Astrocyte of the spinal cord (primary cell): ENCODE measurements around the gene IL1RL2.

Source experiments
- DNase-seq: peaks from one replicate; pipeline ENCODE4 v3.0.0; 2011; ENCODE audit warnings: low read depth, low spot score
- H3K4me3 ChIP-seq: 2 replicates; pipeline ENCODE4 v1.5.1; 2011; ENCODE audit warnings: low read depth, mild to moderate bottlenecking, low read length, moderate library complexity
- in situ Hi-C: cut with HindIII; loops from 2 replicates; pipeline ENCODE4 v1.10.0; 2017; ENCODE audit warnings: low sequenced_read_pairs
- TF ChIP-seq, protein P1 (sequence below): IDR thresholded peaks from 2 replicates; pipeline ENCODE4 v1.5.1; 2012; ENCODE audit warnings: low read depth, mild to moderate bottlenecking, low read length, inconsistent platforms

IL1RL2 gene

DNA sequence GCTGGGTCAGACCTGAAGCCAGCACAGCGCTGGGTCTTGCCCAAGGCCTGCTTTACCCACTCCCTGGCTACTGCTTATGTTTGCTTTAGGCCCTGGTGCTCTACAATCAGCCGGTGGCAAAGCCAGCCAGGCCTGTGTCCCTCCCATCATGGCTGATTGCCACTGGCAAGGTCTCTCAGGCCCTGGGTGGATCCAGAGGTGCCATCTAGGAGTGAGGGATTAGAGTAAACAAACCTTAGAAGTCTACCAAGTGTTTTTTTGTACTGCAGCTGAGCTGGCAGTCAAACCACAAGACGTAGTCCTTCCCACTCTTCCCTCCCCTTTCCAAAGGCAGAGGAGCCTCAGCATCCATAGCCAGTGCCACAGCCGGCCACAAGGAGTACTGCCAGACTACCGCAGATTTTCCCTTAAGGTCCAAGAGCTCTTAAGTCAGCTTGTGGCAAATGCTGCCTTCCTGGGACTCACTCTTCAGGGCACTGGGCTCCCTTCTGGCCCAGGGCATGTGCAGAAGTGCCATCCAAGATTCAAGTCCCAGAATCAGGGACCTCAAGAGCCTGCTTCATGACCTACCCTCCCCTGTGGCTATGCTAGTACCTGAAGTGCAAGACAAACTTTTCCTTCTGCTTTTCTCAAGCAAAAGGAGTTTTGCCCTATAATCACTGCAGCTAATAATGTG is 20.0 kb downstream of the IL1RL2 start:
- in situ Hi-C loops, result no loop called here
- DNase-seq, result no peak
- TF ChIP-seq, protein P1, sequence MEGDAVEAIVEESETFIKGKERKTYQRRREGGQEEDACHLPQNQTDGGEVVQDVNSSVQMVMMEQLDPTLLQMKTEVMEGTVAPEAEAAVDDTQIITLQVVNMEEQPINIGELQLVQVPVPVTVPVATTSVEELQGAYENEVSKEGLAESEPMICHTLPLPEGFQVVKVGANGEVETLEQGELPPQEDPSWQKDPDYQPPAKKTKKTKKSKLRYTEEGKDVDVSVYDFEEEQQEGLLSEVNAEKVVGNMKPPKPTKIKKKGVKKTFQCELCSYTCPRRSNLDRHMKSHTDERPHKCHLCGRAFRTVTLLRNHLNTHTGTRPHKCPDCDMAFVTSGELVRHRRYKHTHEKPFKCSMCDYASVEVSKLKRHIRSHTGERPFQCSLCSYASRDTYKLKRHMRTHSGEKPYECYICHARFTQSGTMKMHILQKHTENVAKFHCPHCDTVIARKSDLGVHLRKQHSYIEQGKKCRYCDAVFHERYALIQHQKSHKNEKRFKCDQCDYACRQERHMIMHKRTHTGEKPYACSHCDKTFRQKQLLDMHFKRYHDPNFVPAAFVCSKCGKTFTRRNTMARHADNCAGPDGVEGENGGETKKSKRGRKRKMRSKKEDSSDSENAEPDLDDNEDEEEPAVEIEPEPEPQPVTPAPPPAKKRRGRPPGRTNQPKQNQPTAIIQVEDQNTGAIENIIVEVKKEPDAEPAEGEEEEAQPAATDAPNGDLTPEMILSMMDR, result no peak
- H3K4me3 ChIP-seq, result no peak overlapping the region

GRCh38 chr2:102208774-102209173 is 22.0 kb downstream of the IL1RL2 start:
- H3K4me3 ChIP-seq, result no peak overlapping the region
- no peak for DNase-seq
- in situ Hi-C loops, result no loop called here
- TF ChIP-seq, protein P1, result no peak

DNA sequence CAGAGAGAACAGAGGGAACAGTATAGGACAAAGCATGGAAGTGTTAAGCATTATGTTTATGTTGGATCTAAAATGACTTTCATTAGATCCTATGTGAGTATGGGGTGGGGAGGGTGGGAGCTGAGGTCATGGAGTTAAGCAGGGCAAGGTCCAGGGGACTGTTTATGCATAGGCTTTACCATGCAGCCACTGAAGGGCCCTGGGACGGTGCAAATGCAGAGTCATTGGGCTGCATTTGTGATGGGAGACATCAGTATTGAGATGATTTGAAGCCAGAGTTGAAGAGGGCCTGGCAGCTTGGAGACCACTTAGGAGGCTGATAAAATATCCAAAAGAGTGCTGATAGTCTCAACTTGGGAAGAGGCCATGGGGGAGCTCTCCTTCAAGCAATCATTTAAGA is 22.7 kb downstream of the IL1RL2 start:
- no peak overlapping the region for H3K4me3 ChIP-seq
- in situ Hi-C loops, result no loop called here
- TF ChIP-seq, protein P1, result no peak
- DNase-seq, result no peak

DNA sequence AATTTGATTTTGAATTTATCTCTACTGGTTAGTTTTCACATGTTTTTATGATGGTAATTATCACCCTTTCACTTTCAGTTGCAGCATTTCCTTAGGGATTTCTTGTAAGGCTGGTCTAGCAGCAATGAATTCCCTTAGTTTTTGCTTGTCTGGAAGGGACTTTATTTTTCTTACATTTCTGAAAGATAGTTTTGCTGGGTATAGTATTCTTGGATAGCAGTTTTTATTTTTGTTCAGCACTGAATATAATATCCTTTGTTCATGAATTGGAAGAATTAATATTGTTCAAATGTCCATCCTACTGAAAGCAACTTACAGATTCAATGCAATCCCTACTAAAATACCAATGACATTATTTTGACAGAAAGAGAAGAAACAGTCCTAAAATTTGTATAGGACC is 30.2 kb downstream of the IL1RL2 start:
- in situ Hi-C loops, result no loop called here
- TF ChIP-seq, protein P1, result no peak
- no peak overlapping the region for H3K4me3 ChIP-seq
- DNase-seq, result no peak

DNA sequence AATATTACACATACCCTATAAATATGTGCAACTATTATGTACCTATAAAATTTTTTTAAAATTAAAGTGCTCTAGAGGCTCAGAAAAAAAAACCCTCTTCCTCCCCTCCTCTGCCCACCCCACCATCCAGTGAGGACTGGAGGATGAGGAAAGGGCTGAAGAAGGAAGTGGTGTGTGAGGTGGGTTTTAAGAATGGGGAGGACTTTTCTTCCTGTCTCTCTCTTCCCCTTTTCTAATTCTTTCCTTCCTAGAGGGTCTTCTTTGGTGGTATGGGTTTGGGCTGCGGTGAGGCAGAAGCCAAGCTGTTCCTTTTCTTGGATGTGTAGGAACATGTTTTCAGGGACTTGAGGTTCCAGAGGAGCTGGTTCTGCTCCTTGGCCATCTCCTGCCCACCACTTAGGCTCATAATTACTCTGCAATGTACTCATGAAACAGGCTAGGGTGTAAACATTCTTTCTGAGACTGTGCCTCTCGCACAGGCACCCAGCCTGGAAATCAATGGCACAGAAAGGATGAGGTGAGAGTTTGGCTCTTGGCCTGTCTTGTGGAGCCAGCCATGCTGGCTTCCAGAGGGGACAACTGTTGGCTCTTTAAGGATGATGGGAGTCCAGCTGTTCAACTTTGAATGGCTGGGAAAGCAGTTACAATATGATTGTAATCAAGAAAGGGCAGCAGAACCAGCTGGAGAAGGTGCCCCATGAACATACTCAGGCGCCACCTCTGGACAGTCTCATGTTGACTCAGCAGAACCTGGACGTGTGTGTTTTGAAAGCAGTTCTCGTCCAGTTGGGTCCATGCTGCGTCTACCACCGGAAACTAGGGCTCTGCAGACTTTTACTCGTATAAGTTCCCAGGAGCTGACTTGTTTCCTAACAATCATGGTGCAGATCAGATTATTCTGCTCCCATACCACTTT is 38.3 kb downstream of the IL1RL2 start:
- no peak overlapping the region for H3K4me3 ChIP-seq
- in situ Hi-C loops, result no loop called here
- TF ChIP-seq, protein P1, result no peak
- no peak for DNase-seq

DNA sequence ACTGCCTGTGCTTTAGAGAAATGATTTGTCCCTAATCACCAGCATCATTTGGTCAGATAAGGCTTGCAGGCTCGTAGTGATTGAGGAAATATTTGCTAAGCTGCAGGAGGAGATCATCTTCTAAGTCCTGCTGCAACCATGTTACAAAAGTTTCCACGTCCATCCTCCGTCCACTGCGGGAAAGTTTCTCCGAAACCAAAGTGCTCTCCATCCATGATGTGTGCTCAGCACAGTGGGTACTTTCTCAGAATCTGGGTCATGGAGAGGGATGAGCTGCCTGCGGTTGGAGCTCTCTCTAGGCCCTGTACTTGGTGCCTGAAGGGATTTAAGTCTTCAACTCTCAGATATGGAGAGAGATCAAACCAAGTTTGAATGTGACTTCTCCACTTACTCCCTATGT is 39.3 kb downstream of the IL1RL2 start:
- TF ChIP-seq, protein P1, result no peak
- no peak for DNase-seq
- in situ Hi-C loops, result no loop called here
- H3K4me3 ChIP-seq, result no peak overlapping the region
